Hepatic stellate cell (primary cell): ENCODE measurements around the gene ZBTB22.
"Not testable (repeated sequence)": the region's sequence is repeated elsewhere in the genome, so short reads cannot be mapped to it uniquely, and the experiment has no call there.

Experiments used
- DNase-seq: peaks from one replicate; pipeline ENCODE4 v3.0.0; 2011; ENCODE audit warnings: low spot score

ZBTB22 gene, protein sequence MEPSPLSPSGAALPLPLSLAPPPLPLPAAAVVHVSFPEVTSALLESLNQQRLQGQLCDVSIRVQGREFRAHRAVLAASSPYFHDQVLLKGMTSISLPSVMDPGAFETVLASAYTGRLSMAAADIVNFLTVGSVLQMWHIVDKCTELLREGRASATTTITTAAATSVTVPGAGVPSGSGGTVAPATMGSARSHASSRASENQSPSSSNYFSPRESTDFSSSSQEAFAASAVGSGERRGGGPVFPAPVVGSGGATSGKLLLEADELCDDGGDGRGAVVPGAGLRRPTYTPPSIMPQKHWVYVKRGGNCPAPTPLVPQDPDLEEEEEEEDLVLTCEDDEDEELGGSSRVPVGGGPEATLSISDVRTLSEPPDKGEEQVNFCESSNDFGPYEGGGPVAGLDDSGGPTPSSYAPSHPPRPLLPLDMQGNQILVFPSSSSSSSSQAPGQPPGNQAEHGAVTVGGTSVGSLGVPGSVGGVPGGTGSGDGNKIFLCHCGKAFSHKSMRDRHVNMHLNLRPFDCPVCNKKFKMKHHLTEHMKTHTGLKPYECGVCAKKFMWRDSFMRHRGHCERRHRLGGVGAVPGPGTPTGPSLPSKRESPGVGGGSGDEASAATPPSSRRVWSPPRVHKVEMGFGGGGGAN

DNA sequence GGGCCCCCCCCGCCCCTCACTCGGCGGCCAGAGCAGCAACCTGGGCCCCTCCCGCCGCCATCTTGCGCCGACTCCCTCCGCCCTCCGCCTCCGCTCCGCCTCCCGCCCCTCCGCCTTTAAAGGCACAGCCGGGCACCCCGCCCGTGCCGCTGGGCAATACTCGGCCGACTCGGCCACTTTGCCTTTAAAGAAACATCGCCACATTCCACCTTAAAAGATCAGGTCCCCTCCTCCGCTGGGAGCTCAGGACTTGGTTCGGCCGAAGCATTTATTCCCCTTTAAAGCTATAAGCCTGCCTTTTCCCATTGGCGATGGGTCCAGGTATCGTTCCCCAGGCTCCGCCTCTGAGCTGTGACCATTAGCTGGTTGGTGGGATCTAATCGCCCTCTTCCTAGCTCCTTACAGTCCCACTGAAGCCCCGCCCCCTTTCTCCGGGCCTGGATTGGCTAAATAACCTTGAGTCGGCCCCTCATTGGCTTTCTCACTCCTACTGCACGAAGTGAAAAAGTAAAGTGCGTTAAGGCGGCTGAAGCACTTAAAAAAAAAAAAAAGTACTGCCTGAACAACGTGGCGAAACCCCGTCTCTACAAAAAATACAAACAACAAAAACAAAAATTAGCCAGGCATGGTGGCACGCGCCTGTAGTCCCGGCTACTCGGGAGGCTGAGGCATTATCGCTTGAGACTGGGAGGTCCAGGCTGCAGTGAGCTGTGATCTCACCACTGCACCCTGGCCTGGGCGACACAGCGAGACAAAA lies at the start of gene ZBTB22:
Gene ZBTB22 (minus strand): TSS at position 76 of the 757 bp plus-strand sequence. CDS start 828 bp downstream, outside the sequence.
- peak; percentile 97 for DNase-seq

- DNase-seq, result no peak
Observed at GRCh38 chr6:33367009-33367714, 49.6 kb upstream of the ZBTB22 start.

GRCh38 chr6:33365206-33365971 lies 47.8 kb upstream of the ZBTB22 start:
- DNase-seq, result not testable (repeated sequence)

DNA sequence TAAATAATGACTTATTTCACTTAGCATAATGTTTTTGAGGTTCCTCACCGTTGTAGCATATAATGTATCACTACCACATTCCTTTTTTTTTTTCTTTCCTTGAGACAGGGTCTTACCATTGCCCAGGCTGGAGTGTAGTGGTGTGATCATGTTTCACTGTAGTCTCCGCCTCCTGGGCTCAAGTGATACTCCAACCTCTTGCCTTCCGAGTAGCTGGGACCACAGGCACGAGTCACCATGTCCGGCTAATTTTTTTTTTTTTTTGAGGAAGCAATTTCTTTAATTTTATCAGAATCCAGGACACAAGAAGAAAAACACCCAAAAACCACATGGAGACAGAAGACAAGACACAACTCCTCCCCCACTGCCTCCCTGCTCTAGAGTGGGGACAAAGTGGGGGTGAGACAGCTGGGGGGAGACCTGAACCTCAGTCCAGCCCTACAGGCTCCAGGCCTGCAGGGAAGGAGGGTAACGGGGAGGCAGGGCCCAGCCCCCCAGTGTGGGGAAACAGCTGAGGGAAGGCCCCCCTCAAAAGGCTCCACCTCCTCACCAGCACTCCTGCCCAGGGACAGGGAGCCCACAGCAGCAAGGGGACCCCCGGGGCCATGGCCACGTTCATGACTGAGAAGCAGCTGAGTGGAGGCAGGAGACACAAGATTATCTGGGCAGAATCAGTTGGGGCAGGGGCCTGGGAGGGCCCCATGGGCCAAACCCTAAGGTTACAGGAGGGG lies 47.1 kb upstream of the ZBTB22 start:
- DNase-seq, result not testable (repeated sequence)

DNA sequence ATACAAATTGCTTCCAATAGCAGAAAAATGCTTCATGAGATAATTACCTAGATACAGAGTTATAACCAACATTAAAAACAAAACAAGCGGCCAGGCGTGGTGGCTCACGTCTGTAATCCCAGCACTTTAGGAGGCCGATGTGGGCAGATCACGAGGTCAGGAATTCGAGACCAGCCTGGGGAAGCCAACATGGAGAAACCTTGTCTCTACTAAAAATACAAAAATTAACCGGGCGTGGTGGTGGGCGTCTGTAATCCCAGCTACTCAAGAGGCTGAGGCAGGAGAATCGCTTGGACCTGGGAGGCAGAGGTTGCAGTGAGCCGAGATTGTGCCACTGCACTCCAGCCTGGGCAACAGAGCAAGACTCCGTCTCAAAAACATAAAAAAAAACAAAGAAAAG lies 45.9 kb upstream of the ZBTB22 start:
- not testable (repeated sequence) for DNase-seq

- DNase-seq, result no peak
Observed at GRCh38 chr6:33359331-33359730, 41.8 kb upstream of the ZBTB22 start.

- DNase-seq, result not testable (repeated sequence)
Observed at GRCh38 chr6:33357160-33357871, 39.8 kb upstream of the ZBTB22 start.

DNA sequence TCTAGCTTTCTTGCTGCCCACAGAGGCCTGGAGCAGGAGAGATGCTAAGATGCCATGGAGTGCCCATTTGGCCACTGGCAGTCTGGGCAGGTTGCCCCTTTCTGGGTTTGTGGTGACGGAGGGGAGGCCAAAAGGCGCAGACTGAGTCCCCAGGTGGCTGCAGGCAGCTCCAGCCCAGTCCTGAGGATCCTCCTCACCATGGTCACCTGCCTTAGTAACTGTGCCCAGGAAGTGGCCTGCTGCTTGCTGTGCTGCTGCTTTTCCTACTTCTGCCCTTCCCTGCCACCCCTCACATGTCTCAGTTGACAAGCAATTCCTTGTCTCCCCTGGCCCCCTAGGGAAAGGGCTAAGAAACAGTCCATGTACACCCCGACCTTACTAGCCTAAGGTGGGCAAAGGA lies 38.8 kb upstream of the ZBTB22 start:
- DNase-seq, result no peak

DNA sequence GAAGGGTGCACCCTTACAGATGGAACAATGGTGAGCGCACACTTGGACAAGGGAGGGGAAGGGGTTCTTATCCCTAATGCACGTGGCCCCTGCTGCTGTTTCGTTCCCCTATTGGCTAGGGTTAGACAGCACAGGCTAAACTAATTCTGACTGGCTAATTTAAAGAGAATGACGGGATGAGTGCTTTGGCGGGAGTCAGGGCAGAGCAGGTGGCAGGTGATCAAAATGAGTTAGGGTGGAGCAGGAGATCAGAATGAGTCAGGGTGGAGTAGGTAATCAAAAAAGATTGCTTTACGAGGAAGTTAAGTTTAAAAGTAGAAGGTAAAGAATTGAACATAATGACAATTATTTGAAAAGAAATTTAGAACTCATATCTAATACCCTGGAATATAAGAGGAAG lies 38.3 kb upstream of the ZBTB22 start:
- not testable (repeated sequence) for DNase-seq

DNA sequence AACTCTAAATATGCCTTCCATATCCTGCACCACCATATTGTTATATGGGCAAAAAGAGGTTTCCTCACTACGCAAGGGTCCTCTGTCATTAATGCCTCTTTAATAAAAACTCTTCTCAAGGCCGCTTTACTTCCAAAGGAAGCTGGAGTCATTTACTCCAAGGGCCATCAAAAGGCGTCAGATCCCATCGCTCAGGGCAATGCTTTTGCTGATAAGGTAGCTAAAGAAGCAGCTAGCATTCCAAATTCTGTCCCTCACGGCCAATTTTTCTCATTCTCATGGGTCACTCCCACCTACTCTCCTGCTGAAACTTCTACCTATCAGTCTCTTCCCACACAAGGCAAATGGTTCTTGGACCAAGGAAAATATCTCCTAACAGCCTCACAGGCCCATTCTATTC lies 30.3 kb upstream of the ZBTB22 start:
- no peak for DNase-seq

DNA sequence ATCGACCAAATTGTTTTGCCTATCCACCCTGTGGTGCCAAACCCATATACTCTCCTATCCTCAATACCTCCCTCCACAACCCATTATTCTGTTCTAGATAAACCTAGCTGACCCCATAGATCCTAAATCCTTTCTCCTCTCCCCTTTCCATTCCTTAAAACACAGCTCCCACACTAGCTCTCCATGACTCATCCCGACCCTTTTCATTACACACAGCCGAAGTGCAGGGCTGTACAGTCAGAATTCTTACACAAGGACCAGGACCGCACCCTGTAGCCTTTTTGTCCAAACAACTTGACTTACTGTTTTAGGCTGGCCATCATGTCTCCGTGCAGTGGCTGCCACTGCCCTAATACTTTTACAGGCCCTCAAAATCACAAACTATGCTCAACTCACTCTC lies 29.4 kb upstream of the ZBTB22 start:
- not testable (repeated sequence) for DNase-seq

DNA sequence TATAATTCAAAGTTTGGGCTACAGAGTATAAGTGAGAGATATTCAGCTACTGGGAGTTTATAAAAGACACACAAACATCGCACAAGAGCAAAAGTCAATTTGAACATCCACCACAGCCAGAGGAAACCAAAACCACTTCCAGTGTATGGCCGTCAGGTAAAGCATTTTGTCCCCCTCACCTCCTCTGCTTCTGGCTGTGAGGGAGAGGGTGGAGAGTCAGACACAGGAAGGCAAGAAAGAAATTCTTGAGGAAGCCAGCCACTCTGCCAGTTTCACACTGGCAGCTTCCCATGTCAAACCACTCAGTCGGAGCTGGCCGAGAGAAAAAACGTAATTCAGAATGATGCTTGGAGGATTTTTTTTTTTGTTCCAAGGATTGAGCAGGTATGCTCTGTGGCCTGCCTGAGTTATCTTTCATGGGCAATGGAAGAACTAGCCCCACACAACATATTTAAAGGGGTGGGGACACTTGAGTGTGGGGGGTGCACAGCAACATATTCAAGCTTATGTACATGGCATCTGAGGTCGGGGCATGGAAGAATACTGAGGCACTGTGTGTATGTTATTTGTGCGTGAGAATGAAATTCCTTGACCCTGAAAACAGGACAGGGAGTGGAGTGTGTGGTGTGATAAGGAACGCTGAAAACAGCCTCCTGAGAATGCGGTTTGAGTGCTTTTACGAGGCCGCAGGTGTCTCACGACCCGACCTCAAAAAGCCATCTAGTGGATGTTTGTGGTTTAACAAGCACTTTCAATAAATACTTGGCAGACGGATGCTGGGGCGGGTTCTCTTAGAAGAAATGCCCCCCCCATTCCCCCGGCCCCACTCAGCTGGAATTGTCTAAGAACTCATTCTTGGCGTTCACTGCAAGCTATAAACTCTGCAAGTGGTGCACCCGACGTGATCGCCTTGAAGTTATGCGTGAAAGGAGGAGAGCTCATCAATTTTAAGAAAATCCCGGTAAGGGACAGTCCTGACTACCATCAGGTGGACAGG lies 27.5 kb upstream of the ZBTB22 start:
- peak; percentile 35 for DNase-seq

- no peak for DNase-seq
Observed at GRCh38 chr6:33343953-33344611, 26.5 kb upstream of the ZBTB22 start.

DNA sequence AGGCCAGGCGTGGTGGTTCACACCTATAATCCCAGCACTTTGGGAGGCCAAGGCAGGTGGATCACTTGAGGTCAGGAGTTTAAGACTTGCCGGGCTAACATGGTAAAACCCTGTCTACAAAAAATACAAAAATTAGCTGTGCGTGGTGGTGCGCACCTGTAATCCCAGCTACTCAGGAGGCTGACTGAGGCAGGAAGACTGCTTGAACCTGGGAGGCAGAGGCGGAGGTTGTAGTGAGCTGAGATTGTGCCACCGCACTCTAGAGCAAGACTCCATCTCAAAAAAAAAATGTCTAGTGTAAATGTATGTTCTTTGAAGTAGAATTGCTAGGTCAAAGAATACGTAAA lies 26.0 kb upstream of the ZBTB22 start:
- not testable (repeated sequence) for DNase-seq

- no peak for DNase-seq
Observed at GRCh38 chr6:33339193-33339592, 21.6 kb upstream of the ZBTB22 start.

DNA sequence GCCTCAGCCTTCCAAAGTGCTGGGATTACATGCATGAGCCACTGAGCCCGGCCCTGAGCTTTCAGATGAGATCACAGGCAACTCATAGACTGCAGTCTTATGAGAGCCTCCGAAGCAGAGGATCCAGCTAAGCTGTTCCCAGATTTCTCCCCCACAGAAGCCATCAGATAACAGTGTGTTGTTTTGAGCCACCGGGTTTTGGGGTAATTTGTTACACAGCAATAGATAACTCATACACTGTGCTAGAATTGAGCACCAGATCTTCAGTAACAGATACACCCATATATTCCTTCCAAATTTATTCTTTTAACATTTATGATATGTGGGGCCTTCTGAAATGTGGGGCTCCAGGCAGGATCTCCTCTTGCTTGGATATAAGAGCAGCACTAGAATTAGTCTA lies 19.0 kb upstream of the ZBTB22 start:
- DNase-seq, result no peak

- DNase-seq, result no peak
Observed at GRCh38 chr6:33335916-33336315, 18.4 kb upstream of the ZBTB22 start.

DNA sequence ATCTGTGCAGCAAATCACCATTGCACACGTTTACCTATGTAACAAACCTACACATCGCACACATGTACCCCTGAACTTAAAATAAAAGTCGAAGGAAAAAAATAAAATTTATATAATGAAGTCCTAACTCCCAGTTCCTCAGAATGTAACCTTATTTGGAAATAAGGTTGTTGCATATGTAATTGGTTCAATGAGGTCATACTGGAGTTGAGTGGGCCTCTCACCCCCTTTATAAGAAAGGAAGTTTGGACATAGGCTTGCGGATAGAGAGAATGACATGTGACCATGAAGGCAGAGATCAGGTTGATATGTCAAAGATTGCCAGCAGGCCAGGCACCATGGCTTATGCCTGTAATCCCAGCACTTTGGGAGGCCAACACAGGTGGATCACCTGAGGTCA lies 16.1 kb upstream of the ZBTB22 start:
- no peak for DNase-seq
